CD1c-positive myeloid dendritic cell (primary cell): ENCODE data around the gene RYR2.

Experiments
- DNase-seq: peaks from one replicate; pipeline ENCODE4 v3.0.0-alpha.2; 2016; ENCODE audit errors: extremely low spot score

Gene RYR2

GRCh38 chr1:237671262-237671661 is 629.3 kb downstream of the RYR2 start:
- no peak for DNase-seq

GRCh38 chr1:237671935-237672334 is 630.0 kb downstream of the RYR2 start:
- no peak for DNase-seq

DNA sequence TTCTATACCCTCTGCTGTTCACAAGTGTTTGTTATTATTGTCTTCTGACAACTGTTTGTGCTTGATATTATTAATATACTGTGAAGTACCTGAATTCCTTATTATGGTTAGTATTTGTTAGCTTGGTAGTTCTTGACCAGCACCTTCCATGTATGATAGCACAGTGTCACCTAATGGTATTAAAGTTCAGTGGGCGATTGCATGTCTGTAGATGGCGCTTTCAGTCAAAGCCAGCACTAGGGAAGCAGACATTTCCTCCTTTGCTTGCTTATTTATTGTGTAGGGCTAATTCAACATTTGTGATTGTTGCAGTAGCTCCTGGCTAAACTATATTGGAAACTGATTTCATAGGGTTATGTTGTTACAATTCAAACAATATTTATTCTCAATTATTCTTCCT is 630.8 kb downstream of the RYR2 start:
- no peak for DNase-seq

DNA sequence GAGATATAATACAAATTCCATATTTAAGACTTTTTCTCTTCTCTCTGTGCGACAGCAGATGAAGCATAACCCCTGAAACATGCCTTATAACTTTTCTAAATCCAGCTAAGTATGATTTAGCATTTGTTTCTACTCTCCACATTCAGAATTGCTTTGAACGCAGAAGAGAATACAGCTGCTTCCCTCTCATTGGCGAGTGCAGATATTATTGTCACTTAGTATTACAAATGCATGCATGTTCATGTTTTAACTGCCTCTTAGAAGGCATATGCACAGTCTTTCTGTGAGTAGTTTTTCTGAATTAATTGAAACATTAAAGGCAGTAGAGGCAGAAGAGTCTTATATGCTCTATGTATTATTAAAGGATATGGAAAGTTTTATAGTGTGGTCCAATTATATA is 631.6 kb downstream of the RYR2 start:
- DNase-seq: no peak

DNA sequence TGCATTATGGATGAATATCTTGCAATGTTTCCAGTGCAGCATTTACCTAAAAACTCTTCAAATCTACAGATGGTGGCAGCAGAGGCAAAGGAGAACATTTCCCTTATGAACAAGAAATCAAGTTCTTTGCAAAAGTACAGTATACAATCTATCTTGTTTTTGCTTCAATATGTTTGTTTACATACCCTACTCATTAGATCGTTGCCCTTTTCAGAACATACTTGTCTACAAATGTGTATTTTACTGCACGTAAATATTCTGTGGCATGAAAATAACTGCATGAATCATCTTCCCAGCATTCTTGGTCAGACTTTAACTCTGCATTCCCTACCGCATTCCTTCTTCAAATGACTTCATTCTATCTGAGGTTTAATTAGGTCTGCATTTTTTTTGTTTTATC is 636.0 kb downstream of the RYR2 start:
- DNase-seq: no peak

GRCh38 chr1:237679687-237680086 is 637.7 kb downstream of the RYR2 start:
- DNase-seq: no peak

DNA sequence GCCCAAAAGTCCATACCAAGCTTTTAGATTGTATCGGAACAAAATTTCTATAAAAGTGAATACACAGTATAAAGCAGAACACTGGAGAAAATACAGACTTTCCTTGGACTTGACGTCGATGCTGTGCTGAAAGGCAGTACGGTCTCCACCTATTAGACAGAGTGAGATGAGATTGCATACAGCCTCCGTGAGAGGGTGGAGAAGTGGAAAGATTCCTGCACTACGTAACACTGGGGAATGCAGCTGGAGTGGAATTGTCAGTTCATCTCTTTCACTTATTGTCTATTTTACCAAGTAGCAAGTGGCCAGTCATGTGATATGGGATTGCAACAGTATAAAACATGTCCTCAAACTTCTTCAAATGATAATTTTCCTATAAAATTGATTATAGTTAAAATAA is 639.2 kb downstream of the RYR2 start:
- DNase-seq: no peak

- DNase-seq: no peak
These were observed 642.3 kb downstream of the RYR2 start for GRCh38 chr1:237684236-237684635.

GRCh38 chr1:237685551-237685950 is 643.6 kb downstream of the RYR2 start:
- DNase-seq: no peak

DNA sequence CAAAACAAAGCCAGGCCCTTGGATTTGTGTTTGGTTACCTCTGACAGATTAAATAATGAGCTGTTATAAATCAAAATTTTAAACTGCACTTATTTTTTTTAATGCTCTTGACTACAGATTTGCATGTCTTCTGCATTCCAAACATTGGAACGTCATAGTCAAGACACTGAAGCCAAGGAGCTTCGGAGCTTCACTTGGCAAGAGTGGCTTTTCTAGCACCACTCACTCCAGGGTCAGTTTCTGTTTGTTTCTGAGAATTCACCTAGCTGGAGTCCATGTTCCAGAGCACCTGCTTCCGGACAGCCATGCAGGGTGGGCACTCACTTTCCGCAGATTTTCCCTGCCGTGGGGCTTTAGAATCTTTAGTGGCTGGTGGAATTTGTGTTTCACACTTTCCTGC is 645.8 kb downstream of the RYR2 start:
- no peak for DNase-seq

- DNase-seq: no peak
These were observed 648.7 kb downstream of the RYR2 start for GRCh38 chr1:237690656-237691055.

- DNase-seq: no peak
These were observed 650.3 kb downstream of the RYR2 start for GRCh38 chr1:237692255-237692654.

DNA sequence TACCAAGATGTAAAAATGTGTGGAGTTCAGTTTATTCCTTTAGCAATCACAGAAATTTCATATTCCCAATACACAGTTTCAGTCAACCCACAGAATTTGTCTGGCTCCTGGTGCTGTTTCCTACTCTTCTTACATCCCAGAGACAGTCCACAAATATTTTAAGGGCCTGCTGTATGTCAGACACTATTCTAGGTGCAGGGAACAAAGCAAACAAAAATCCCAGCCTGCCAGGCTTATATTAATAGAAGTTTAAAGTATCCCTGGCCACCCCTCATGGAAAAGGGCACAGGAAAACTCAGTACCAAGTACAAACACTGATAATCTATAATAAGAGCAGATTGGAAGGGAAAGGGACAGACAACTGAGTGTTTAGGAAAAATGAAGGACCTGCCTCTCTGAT is 653.9 kb downstream of the RYR2 start:
- DNase-seq: no peak

GRCh38 chr1:237700181-237700580 is 658.2 kb downstream of the RYR2 start:
- DNase-seq: no peak

GRCh38 chr1:237701534-237701933 is 659.5 kb downstream of the RYR2 start:
- no peak for DNase-seq

- no peak for DNase-seq
These were observed 660.2 kb downstream of the RYR2 start for GRCh38 chr1:237702161-237702560.

DNA sequence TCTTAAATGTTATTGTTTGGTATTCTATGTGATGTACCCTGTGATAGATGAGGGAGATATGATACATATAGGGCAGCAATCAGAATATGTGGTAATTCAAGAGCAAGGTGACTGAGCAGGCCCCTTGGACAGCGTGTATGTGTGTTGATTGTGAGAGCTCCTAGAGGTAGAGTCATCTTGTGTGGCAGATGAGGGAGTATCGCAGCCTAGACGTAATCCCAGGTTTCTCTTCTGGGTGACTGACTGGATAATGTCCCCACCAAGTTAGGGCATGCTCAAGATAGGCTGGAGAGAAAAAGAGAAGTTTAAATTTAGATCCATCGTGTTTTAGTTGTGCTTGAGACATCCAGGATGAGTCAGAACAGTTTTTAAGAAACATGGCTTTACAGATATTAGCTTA is 663.5 kb downstream of the RYR2 start:
- no peak for DNase-seq

- no peak for DNase-seq
These were observed 667.4 kb downstream of the RYR2 start for GRCh38 chr1:237709355-237709754.

DNA sequence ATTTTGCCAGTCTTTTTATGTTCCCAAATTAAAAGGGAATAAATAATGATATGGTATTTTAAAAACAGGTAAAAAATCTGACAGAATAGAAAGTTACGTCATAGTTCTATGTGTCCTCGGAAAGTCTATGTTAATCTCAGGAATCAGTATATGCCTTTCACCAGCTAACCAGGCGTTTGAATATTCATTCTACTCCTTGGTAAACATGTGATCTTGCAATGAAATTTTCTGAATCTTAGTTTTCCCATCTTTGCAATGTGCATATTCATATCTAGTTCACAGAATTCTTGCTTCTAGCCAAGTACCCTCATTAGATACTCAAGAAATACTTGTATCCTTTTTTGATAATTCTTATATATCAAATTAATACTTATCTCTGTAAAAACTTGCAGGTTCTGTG is 669.3 kb downstream of the RYR2 start:
- no peak for DNase-seq

DNA sequence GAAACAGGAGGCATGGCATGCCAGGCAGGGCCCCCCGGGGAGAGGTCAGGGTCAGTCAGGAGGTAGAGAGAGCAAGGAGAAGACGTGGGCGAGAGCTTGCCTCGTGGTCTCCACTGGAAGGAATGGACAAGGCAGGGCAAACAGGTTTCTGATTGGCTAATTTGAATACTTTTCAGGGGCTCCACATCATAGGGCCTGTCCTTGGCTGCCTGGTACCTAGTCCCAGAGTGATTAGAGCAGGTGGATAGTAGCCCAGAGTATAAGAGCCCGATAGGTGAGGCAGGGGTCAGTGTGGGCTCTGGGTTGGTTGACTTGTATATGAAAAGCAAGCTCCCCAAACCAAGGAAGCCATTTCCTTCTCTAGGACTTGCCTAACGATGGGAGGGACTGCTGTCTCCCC is 670.1 kb downstream of the RYR2 start:
- no peak for DNase-seq

DNA sequence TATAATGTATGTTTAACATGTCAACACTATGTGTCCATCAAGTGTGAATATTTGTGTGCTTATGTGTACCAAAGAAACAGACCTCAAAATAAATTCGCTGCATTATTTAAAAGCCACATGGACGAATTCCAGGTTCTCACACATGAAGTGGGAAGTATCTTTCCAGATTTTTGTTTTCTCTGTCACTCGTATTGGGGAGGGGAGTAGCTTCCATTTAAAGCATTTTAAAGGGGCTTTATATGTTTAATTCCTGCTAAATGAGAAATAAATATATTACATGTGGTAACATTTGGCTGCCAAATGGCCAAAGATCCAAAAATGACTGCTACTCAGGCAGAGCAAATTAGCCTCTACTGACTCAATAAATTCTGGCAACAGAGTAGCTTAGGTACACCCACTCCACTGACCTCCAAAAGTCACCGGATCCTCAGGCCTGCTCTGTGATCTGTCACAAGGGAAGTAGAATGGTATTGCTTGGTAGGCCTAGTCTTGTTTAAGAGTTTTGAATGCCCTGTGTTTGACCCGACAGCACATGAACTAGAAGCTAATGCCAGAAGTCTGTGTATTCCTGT is 670.7 kb downstream of the RYR2 start:
- no peak for DNase-seq

DNA sequence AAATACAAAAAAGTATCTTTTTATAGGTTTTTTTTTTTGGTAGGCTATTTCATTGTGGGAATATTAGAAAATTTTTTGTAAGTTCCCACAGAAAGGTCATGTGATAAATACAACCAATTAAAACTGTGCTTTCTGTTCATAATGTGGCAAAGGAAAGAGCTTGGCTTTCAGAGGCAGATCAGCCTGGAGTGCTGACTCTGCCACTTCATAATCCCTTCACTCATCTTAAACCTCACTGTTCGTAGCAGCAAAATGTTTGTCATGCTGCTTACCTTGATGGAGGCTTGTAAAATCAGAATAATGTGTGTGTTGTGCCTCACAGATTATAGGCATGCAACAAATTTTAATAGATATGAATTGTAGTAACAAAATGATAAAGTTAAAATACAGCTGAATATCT is 671.9 kb downstream of the RYR2 start:
- no peak for DNase-seq

GRCh38 chr1:237717106-237717505 is 675.1 kb downstream of the RYR2 start:
- DNase-seq: no peak

- no peak for DNase-seq
These were observed 688.9 kb downstream of the RYR2 start for GRCh38 chr1:237730826-237731350.
